Activated gamma-delta T cell (primary cell): Measurements from ENCODE around the gene HSPH1.
"Not testable (repeated sequence)": the region's sequence is repeated elsewhere in the genome, so short reads cannot be mapped to it uniquely, and the experiment has no call there.

ENCODE experiments used
- DNase-seq: peaks from one replicate; lab custom pipeline; 2025; lab: John Stamatoyannopoulos, UW

Gene HSPH1

DNA sequence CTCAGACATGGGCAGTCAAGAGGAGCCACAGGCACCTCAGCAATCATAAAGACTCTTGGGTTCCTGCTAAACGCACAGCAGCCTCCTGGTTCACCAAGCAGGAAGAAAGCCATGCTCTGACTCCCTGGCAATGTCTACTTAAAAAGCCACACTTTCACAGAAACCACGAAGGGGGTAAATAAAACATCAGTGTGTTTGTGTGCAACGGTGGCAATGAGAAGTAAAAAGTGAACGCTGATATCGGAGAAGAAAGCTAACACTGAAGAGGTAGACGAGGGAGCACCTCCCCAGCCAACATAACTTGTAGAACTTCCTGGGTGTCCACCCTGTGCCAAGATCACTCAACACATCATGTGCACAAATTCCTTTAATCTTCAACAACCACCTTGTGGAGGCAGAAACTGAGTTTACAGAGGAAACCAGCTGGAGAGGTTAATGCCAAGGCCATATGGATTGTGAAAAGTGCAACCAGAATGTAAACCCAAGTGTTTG, 30.2 kb downstream of the HSPH1 start:
- DNase-seq, result no peak

DNA sequence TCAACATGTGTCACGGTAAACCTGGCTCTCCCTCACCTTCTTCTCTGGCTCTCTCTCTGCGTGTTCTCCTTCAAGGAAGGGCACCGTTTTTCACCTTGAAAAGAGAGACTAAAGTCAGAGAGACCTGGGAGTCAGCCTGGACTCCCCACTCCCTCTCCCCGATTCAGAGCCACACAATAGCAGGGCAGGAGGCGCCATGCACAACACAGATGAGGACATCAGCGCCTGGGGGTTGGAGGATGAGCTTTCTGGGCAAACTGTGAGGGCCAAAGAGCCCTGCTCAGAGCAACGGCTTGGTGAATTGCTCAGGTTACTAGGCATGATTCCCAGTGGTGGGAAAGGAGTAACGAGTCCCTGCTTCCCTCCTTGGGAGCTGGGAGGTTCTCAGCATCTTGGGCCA, 32.3 kb downstream of the HSPH1 start:
- no peak for DNase-seq

DNA sequence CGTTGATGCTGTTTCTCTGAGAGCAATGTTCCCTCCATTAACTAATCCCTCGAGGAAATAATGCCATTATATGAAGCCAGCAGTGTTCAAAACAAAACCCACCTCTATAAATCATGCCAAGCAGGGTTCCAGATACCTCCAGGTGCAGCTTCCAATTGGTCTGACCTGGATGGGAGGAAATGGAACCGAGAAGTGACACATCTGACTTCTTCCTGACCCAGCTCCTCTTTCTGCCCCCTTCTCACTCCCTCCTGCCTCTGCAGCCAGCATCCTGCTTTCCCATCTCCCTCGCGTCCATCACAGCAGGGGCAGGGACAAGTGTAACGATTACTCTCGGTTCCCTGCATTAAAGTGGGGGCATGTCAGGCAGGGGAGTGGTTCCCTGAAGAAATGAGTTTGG, 37.5 kb downstream of the HSPH1 start:
- no peak for DNase-seq

DNA sequence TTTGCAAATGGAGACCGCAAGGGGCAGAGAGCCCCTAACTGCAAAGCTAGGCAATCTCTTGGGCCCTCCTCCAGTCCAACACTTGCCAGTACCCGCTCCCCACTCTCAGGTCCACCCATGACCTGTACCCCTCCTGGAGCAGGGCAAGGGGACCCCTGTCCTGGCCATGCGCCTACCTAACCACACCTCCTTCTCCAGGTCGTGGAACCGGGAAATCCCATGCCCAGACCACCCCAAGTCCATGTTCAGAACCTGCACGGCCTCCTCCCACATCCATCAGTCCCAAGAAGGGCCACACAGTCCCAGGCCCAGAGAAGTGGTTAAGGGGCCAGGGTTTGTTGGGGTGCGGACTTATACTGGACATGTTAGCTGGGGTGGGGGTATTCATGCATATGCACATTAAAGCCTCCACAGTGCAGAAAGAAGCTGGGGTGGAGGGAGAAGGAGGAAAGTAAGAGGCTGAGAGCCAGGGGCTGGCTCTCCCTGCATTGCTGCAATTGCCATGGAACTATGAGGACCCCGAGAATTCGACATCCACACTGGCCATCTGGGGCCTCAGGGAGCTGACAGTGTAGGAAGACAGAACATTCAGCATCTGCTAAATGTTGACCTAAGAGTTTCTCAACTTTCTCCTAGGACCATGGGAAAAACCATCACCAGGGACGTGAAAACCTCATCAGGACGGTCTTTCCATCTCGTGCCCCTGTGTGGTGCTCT, 39.0 kb downstream of the HSPH1 start:
- DNase-seq, result no peak

DNA sequence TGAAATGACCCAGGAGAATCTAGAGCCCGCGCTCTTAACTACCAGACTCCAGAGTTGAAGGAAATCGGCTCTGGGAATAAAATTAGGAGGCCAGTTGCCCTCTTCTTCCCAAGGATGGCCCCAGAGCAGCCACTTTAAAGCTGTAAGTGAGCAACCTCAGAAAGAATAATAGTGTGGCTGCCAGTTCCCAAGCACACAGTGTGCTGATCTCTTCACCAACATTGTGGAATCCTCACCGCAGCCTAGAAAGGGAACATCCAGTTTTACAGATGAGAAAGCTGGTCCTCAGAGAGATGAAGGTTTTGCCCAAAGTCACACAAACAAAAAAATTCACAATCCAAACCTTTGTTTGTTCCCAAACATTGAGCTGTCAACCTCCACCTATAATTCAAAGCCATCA, 39.6 kb downstream of the HSPH1 start:
- no peak for DNase-seq

DNA sequence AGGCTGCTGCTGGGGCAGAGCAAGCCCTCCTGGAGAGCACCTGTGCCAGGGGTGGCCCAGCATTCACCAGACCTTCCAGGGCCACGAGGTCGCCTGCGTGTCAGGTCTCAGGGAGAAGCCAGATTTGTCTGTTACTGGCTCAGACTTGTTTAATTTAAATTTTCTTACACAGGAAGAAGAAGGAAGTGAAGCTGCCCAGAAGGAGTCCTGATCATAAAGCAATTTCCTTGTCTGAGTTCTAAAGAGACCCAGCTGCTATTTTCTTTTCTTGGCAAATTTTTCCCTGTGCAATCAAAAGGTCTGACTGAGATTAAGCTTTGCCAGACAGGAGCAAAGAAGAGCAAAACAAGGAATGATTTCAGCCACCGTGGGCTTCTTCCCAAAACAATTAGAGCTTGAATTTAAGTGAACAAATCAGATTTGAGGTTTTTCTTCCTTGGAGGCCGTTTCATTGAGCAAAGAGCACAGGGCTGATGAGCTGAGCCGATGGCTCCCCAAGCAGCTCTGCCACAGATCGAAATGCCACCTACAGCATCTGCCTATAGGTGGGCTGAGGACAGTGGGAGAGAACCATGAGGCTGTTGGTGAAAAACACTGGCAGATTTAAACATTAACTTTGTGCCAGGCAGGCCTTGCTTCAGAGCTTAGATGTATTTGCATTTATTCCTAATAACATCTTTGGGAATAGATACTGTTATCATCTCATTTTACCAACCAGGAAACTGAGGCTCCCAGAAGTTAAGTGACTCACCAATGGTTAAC, 40.1 kb downstream of the HSPH1 start:
- no peak for DNase-seq

DNA sequence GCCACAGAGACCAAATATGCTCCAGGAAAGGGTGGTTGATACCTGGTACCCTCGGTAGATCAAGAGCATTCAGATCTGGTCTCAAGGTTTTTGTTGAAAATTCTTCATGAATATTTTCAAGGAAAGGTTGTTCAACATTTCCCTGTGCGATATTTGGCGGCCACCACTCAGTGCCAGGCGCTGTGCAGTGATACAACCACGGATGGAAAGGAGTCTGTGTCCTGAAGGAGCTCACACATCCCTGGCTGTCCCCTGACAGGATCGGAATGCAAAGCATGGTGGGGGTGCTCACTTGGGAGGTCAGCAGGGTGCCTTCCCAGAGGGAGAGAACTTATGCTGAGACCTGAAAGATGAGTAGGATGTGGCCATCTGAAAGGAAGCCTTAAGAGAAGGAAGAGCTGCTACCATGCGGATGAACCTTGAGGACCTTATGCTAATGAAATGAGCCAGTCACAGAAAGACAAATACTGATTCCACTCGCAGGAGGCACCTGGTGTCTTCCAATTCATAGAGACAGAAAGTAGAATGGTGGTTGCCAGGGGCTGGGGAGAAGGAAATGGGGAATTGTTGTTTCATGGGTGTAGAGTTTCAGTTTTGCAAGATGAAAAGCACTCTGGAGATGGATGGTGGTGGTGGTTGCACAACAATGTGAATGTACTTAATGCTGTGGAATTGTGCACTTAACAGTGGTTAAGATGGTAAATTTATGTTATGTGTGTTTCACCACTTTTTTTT, 41.6 kb downstream of the HSPH1 start:
- DNase-seq, result no peak

DNA sequence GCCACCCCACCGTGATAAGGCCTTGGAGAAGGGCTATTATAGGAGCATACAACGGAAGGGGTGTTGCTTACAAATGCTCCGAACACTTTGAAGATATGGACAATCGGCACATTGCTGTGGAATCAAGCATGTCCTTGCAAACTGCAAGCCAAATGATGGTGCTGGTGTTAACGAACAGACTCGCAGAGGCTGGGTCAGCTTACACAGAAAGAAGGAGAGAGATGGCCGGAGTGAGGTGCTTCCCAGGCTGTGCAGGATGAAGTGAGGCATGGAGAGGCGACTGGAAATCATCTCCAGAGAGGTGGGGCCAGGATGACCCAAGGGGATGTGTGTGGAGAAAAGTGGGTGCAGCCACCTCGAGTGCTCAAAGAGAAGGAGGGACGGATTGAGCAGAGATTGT, 42.2 kb downstream of the HSPH1 start:
- no peak for DNase-seq

DNA sequence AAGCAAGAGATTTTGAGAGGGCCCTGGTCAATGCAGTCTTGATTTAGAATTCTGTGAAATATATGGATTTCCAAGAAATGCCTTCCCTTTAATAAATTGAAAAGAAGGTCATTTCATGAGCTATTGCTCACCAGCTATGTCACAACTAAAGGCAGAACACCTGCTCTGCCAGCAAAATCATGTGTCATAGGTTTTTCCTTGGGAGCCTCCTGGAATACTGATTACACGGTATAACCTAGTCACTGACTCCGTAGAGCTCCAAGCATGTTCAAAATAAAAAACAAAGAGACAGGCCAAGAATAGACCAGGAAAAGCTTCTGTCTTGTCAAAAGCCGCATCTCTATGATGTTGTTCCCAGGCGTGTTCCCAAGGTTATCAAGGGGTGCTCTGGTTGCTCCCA, 45.5 kb downstream of the HSPH1 start:
- no peak for DNase-seq

DNA sequence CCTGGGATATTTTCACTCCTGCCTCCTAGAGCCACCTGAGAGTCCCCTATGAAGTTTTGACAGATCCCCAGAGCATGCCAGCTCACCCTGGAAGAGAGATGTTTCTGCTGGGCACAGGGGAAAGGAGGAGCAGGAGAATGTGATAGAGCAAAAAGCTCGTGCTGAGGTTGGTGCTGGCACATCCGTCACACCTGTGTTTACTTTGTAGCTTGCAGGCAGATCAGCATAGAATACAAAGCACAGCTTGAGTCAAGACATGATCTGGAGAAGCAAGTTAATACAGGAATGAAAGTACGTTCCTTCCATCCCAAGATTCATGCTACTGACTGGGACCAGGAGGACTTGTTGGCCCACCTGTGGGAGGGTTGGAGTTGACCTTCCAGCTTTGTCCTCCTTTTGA, 46.1 kb downstream of the HSPH1 start:
- DNase-seq, result no peak

DNA sequence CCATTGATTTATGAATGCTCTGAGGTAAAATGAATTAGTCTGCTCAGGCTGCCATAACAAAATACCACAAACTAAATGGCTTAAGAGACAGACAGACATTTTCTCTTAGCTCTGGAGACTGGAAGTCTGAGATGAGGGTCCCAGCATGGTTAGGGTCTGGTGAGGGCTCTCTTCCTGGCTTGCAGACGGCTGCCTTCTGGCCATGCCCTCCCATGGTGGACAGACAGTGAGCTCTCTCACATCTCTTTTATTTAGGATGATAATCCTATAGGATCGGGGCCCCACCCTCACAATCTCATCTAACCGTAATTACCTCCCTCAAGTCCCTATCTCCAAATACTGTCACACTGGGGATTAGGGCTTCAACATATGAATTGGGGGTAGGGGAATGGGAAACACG, 47.1 kb downstream of the HSPH1 start:
- DNase-seq, result no peak

DNA sequence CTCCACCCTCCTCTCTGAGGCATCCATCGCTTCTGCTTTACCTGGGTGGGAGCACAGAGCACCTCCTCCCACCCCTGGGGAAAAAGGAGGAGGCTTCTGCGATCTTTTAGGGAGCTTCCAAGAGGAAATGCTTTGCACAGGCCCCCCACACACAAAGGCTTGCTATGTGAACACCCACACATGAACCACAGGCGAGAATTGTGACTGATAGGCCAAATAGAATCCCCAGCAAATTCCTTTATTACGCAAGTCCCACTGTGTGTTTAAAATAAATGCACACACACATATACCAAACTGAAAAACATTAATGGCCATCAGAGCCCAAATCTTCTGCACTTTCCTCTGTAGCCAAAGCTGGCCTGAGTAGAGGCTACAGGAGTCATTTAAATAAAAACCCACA, 50.6 kb downstream of the HSPH1 start:
- no peak for DNase-seq

DNA sequence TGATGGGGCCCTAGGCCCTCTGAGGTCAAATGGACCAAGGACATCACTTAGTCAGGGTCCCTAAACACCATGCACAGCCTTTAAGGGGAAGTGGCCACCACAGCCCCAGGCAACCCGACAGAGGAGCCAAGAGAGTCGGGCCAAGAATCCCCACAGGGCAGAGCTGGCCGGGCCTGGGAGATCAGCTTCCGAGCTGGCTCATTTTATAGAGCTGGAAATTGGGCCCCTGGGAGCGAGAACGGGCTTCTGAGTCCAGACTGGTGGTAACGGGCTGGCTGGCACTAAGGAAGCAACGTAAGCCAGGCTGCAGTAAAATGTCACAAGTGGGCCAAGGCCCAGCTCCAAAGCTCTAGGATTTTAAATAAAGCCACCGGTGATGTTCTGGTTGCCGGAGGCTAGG, 51.1 kb downstream of the HSPH1 start:
- no peak for DNase-seq

DNA sequence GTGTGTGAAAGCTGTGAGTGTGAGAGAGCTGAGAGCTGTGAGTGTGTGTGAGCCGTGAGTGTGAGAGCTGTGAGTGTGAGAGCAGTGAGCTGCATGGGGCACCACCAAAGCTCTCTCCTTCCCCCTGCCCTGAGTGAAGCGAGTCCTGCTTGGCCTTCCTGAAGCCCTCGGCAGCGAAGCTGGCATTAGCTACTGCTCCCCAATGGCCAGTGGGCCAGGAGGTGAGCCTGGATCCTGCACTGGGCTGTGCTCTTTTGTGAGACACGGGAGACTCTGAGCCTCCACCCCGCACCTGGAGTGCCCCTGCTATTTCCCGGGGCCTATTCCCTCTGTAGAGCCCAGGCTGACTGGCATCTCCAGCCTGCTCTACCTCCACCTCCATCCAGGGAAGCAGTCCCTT, 51.5 kb downstream of the HSPH1 start:
- DNase-seq, result no peak

DNA sequence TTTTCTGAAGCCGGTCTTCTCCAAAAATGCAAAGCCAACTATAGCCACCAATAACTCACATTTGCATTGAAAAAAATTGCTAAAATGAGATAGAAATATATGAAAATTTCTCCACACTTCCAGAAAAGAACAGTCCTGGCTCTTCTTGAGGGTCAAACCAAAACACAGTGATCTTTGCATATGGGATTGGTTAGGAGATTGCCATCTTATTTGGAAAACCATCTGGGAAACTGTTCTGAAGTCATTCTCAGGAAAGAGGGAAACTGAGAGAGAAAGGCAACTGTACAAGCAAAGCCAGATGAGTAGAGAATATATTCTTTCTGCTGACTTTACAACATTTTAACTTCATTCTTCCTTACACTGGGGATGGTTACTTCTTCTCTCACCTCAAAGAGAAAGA, 54.6 kb downstream of the HSPH1 start:
- DNase-seq, result no peak

DNA sequence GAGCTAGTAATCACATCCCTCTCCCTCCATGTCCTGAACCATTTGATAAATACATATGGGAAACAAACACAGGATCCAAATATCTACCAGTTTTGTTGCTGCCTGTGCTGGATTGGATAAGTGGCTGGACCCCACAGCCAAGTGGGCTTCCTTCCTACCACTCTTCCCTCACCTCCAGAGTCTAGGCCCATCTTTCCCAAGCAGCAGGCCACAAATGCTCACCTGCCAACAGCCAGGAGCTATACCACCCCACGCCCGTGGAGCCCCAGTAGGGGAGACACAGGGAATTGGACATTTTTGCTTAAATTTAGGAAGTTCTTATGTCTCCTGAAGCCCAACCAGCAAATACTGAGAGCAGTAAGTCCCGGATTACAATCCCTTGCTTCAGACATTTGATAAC, 55.8 kb downstream of the HSPH1 start:
- DNase-seq, result no peak

DNA sequence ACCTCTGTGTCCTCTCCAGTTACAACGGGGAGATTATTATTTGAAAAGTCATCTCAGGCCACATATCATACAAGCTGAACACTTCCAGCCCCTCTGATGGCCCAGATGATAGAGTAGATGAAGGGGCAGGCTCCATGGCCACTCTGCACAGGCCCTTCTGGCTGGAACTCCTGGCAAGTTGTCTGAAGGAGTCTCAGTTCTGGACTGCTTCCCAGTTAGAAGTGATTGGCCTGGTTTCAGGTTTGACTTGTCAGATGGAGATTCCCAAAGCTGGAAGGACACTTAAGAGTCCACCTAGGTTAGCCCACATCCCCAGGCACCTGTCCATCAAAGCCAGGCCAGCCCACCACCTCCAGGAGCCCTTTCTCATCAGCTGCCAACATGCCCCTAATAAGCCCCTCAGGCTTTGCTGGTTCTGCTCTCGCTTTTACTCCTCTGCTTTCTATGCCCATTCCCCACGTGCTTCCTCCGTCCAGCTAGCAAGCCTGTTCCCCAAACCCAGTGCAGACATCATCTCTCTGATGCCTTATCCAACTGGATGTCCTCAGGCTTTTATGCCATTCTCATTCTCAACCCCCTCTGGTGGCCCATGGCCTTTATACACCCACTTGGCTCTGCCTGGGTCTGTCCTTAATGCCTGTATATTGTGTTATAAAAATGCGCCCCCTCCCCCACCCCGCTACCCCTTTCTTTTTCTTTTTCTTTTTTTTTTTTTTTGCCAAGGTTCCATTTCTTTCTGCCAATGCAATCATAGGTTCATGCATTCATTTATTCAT, 56.5 kb downstream of the HSPH1 start:
- no peak for DNase-seq

DNA sequence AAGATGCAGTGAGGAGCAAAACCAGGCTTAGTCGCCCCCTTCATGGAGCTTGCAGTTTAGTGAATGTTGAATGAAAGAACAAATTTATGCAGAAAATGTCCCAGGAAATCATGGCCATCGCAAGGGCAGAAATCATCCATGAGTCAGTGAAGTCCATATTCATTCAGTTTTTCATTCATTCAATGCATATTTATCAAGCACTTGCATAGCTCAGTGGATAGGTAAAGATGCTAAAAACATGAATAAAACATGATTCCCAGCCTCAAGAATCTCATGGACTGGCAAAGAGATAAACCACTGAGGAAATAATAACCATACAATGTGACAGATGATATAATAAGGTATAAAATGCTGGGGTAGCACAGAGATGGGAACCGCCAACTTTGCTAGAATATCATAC, 58.8 kb downstream of the HSPH1 start:
- DNase-seq, result no peak

DNA sequence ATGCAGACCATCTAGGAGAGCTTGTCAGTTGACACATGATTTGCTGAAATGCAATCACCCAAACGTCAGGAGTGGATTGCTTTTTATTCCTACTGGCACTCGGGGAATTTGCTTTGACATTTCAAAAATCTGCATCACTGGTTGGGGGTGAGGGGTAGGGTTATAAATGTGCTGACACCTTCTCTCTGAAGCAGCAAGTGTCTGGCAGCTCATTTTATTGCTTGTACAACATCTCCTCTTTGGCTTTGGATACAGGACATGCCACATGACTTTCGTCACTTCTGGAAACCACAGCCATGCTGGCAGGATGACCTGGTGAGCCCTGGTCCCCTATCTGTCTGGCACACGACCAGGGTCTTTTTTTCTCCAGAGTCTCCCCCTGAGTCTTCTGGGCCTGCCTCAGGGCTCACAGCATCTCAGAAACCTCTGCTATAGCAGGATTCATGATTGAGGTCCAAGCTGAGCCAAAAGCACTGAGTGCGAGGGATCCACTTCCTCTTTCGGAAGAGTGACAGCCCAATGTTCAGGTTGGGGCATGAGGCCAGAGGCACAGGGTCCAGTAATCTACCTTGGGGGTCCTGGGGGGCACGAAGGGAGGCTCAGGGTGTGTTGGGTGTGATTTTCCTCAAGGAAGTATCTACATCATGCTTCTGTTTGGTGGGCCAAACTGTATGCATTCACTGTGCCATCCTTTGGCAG, 60.1 kb downstream of the HSPH1 start:
- DNase-seq, result no peak

DNA sequence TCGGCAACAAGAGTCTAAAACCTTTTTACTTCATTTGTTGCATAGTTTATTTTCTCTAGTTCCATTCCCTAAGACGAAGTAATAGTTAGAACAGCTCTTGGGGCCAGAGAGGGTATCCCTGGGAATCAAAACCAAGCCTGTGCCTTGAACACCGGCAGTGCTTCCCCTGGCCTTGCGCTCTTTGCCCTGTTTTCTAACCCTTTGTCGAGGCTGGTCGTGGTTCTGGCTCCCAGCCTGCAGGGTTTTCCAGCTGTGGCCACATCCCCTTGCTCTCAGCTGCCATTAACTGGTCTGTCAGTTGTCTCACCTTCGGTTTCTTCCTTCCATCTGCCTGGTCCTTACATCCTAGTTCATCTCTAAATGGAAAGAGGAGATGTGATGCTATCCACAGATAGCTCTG, 61.0 kb downstream of the HSPH1 start:
- no peak for DNase-seq

DNA sequence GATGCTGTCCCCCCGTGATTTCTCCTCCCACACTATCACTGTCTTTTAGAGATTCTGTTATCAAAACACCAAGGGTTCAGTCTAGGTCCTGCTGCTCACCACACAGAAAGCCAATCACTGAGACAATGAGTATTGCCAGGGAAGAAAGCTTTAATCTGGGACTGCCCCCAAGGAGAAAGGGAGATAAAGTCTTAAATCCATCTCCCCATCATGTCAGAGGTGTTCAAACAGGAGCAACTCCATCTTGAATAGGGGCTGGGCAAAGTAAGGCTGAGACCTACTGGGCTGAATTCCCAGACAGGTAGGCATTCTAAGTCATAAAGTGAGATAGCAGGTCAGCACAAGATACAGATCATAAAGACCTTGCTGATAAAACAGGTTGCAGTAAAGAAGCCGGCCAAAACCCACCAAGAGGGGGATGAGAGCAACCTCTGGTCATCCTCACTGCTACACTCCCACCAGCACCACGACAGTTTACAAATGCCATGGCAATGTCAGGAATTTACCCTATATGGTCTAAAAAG, 63.7 kb downstream of the HSPH1 start:
- DNase-seq, result not testable (repeated sequence)
